Activated CD8-positive, alpha-beta memory T cell treated with anti-CD3 and anti-CD28 coated beads, Interleukin-2, amount 50 U/mL, for 24 hours (primary cell): ENCODE results near the gene MARCHF2.
"Not testable (repeated sequence)": the region's sequence is repeated elsewhere in the genome, so short reads cannot be mapped to it uniquely, and the experiment has no call there.

ENCODE experiments used
- DNase-seq: peaks from one replicate; pipeline ENCODE4 v3.0.0-alpha.2; 2020; ENCODE audit errors: extremely low read depth

The MARCHF2 gene

DNA sequence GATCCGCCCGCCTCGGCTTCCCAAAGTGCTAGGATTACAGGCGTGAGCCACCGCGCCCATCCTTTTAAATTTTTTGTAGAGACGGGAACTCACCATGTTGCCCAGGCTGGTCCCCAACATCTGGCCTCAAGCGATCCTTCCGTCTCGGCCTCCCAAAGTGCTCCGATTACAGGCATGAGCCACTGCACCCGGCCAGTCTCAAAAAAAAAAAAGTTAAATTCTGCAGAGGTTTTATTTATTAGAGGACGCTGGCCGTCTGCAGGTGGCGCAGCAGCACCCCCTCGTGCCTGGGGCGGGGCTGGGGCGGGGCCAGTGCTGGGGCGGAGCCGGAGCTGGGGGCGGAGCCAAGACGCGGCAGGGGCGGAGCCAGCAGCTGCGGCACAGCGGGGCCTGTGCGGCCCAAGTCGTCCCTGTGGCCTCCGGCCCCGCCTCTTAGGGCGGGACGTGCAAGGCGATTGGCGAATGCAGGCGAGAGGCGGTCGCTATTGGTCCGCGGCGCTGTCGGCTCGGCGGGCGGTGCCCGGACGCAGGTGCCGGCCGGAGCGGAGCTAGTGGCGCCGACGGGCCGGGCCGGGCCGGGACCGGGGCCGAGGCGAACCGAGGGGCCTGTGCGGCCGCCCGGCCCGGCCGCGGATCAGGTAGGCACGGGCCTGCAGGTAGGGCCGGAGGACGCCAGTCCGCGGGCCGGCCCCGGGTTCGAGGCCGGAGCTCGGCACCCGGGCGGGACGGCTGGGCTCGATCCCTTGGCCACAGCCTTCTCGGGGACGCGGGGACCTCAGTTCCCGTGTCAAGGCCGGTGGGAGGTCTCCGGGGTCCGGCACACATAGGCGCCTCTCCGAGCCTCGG, at the start of gene MARCHF2:
Gene MARCHF2 (plus strand): TSS at position 523 of the 846 bp plus-strand sequence. CDS start 8,536 bp downstream, outside the sequence.
- peak; percentile 86 for DNase-seq

GRCh38 chr19:8363803-8364771, 49.0 kb upstream of the MARCHF2 start, which contains the start of gene ANGPTL4:
Gene ANGPTL4 (plus strand): TSS chr19:8364155. CDS start chr19:8364322, 167 bp downstream.
- DNase-seq, result no peak

DNA sequence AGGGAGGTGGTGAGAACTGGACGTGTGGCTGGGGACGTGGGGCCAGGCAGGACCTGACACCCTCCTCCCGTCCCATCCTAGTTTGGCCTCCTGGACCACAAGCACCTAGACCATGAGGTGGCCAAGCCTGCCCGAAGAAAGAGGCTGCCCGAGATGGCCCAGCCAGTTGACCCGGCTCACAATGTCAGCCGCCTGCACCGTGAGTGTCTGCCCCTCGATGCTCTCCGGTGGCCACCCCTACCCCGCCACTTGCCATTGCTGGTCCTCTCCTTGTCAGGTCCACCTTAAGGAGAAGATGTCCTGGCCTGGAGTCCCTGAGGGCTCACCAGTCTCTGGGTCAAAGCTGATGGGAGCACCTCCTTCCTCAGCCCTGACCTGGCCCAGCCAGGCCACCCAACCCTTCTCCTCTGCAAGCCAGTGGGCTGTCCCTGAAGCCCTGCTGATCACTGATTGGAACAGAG, 47.0 kb upstream of the MARCHF2 start:
- DNase-seq, result no peak

DNA sequence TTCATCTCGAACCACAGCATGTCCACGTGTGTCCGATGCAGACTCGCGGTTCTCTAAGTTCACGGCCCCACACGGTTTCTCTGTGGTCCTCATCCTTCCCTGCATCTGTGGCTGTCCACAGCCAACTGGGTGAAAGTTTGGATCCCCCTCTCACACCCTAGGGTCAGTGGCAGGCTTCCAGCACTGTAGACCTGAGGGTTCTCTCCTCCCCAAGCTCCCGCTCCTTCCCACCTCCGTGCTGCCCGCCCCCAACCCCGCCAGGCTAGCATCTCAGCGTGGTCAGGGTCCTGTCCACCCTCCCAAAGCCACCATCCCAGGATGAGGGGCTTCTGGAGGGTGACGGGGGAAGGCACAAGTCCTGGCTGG, 46.2 kb upstream of the MARCHF2 start:
- DNase-seq, result no peak

GRCh38 chr19:8367327-8368001, 45.6 kb upstream of the MARCHF2 start:
- no peak for DNase-seq

GRCh38 chr19:8370176-8371010, 42.7 kb upstream of the MARCHF2 start:
- no peak for DNase-seq

DNA sequence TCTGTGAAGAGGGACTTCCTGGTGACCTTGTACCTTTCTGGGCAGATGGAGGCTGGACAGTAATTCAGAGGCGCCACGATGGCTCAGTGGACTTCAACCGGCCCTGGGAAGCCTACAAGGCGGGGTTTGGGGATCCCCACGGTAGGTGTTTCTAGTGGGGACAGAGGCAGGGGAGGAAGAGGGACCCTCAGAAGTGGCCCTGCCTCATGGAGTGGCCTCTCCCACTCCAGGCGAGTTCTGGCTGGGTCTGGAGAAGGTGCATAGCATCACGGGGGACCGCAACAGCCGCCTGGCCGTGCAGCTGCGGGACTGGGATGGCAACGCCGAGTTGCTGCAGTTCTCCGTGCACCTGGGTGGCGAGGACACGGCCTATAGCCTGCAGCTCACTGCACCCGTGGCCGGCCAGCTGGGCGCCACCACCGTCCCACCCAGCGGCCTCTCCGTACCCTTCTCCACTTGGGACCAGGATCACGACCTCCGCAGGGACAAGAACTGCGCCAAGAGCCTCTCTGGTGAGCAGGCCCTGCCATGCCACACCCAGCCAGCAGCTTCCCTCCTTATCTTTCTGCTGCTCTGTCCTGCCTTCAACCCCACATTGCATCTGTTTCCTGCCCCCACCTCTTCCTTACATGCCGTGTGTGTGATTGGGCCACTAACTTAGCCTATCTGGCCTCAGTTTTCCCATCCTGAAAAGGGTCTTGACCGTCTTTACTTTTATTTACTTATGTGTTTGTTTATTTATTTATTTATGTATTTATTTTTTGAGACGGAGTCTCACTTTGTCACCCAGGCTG, 41.9 kb upstream of the MARCHF2 start:
- no peak for DNase-seq

DNA sequence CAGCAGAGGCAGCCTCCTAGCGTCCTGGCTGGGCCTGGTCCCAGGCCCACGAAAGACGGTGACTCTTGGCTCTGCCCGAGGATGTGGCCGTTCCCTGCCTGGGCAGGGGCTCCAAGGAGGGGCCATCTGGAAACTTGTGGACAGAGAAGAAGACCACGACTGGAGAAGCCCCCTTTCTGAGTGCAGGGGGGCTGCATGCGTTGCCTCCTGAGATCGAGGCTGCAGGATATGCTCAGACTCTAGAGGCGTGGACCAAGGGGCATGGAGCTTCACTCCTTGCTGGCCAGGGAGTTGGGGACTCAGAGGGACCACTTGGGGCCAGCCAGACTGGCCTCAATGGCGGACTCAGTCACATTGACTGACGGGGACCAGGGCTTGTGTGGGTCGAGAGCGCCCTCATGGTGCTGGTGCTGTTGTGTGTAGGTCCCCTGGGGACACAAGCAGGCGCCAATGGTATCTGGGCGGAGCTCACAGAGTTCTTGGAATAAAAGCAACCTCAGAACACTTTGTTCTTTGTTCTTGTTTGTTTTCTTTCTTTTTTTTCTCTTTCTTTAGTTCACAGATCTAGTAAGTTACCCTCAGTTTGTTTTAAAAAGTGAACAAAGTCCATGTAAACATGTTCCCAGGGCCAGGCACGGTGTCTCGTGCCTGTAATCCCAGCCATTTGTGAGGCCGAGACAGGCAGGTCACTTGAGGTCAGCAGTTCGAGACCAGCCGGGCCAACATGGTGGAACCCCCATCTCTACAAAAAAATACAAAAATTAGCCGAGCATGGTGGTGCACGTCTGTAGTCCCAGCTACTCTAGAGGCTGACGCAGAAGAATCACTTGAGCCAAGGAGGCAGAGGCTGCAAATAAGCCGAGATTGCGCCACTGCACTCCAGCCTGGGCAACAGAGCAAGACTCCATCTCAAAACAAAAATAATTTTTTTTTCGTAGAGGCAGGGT, 39.0 kb upstream of the MARCHF2 start:
- DNase-seq, result no peak

- not testable (repeated sequence) for DNase-seq
Observed at GRCh38 chr19:8375766-8376165, 37.3 kb upstream of the MARCHF2 start.

DNA sequence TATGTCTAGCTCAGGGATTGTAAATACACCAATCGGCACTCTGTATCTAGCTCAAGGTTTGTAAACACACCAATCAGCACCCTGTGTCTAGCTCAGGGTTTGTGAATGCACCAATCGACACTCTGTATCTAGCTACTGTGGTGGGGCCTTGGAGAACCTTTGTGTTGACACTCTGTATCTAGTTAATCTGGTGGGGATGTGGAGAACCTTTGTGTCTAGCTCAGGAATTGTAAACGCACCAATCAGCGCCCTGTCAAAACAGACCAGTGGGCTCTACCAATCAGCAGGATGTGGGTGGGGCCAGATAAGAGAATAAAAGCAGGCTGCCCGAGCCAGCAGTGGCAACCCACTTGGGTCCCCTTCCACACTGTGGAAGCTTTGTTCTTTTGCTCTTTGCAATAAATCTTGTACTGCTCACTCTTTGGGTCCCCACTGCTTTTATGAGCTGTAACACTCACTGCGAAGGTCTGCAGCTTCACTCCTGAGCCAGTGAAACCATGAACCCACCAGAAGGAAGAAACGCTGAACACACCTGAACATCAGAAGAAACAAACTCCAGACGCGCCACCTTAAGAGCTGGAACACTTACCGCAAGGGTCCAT, 36.6 kb upstream of the MARCHF2 start:
- DNase-seq, result not testable (repeated sequence)

DNA sequence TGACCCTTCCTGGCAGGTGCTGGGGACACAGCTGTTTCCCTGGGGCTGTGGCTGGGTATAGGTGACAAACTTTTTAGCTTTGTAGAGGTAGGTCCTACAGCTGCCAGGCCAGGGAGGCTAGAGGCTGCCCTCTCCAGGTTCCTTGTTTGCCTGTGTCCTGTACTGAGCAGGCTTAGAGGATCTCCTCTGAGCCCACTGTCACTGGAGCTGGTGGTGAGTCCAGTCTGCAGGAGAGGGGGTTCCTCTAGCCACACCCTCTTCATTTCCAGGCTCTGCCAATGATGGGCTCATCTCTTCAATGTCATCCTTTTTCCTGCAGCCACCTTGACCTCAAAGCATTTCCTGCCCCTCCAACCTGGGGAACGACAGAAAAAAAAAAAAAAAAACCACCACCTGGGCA, 35.5 kb upstream of the MARCHF2 start:
- no peak for DNase-seq

- not testable (repeated sequence) for DNase-seq
Observed at GRCh38 chr19:8379156-8379891, 33.8 kb upstream of the MARCHF2 start.

DNA sequence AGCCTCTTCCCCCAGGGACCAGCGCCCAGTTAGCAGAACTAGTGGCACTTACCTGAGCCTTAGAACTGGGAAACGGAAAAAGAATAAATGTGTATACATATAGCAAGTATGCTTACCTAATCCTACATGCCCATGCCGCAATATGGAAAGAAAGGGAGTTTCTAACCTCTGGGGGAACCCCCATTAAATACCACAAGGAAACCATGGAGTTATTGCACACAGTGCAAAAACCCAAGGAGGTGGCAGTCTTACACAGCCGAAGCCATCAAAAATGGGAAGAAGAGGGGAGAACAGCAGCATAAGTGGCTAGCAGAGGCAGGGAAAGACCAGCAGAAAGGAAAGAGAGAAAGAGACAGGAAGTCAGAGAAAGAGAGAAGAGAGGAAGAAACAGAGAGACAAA, 28.5 kb upstream of the MARCHF2 start:
- not testable (repeated sequence) for DNase-seq

- not testable (repeated sequence) for DNase-seq
Observed at GRCh38 chr19:8385103-8385502, 28.0 kb upstream of the MARCHF2 start.

- DNase-seq, result not testable (repeated sequence)
Observed at GRCh38 chr19:8385566-8385965, 27.5 kb upstream of the MARCHF2 start.

DNA sequence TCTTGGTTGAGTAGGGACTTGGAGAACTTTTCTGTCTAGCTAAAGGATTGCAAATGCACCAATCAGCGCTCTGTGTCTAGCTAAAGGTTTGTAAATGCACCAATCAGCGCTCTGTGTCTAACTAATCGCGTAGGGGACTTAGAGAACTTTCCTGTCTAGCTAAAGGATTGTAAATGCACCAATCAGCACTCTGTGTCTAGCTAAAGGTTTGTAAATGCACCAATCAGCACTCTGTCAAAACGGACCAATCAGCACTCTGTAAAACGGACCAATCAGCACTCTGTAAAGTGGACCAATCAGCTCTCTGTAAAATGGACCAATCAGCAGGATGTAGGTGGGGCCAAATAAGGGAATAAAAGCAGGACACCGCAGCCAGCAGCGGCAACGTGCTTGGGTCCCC, 26.7 kb upstream of the MARCHF2 start:
- DNase-seq, result not testable (repeated sequence)

DNA sequence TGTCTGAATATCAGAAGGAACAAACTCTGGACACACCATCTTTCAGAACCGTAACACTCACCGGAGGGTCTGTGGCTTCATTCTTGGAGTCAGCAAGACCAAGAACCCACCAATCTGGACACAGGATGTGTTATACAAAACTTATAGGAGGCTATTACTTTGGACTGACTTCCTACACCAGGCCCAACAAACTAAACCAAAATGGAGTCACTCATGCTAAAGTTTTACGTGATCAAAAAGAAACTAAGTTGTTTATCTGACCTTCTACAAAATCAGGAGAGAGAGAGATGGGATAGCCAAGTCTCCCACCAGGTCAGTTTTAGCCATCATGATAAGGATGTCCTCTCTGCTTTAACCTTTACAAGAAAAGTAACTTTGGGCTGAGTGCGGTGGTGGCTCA, 26.1 kb upstream of the MARCHF2 start:
- DNase-seq, result no peak
